Measurements from ENCODE around the gene PLP2. TPM values are rescaled to one million over a fixed set of nuclear protein-coding genes. Genes with fewer than 3 reads are reported as not detected.

The PLP2 gene
- total and polyA plus RNA-seq, 2 of the 13 experiments (the other 11 are each of a cell fraction or from before 2014, with no cell fraction given), result 0.40 to 3.6 TPM

GRCh38 chrX:49199906-49200771, 28.4 kb downstream of the PLP2 start, which contains the start of gene SYP (continued):
- TF ChIP-seq IRF9 (CRISPR knock-in tag; IDR thresholded peaks at IDR 0.05; ENCODE audit: borderline replicate concordance), result peak; percentile 53; the same call in 1 of the 2 replicates
- TF ChIP-seq ZBTB26 (CRISPR knock-in tag; IDR thresholded peaks at IDR 0.05; ENCODE audit: borderline replicate concordance), result peak; percentile 80; the same call in 1 of the 2 replicates
- TF ChIP-seq KLF16 (CRISPR knock-in tag; IDR thresholded peaks at IDR 0.05), result peak in 1 of 2 experiments; percentile 93; a peak in 2 of 4 replicates
- 0 out of 2 replicates have a peak, but pooled peaks have one; percentile 29 for TF ChIP-seq SP140L (CRISPR knock-in tag; IDR thresholded peaks at IDR 0.05; ENCODE audit: borderline replicate concordance)
- TF ChIP-seq IKZF1 (IDR thresholded peaks at IDR 0.05), result no peak
- TF ChIP-seq TMF1 (CRISPR knock-in tag; IDR thresholded peaks at IDR 0.05; ENCODE audit: low read depth), result peak; percentile 93
- TF ChIP-seq PATZ1 (CRISPR knock-in tag; IDR thresholded peaks at IDR 0.05), result peak; percentile 63
- TF ChIP-seq PCBP1 (IDR thresholded peaks at IDR 0.05; ENCODE audit: borderline replicate concordance, low read depth, low read length), result no peak
- TF ChIP-seq ATF7 (IDR thresholded peaks at IDR 0.05), result no peak
- TF ChIP-seq ATF7 (CRISPR knock-in tag; IDR thresholded peaks at IDR 0.05), result 0 out of 2 replicates have a peak, but pooled peaks have one; percentile 39
- 0 out of 2 replicates have a peak, but pooled peaks have one; percentile 24 for TF ChIP-seq DRAP1 (CRISPR knock-in tag; IDR thresholded peaks at IDR 0.05)
- TF ChIP-seq HOXA9 (CRISPR knock-in tag; IDR thresholded peaks at IDR 0.05; ENCODE audit: borderline replicate concordance), result peak; percentile 63; the same call in 1 of the 2 replicates
- TF ChIP-seq RXRA (CRISPR knock-in tag; IDR thresholded peaks at IDR 0.05), result peak; percentile 37; the same call in 1 of the 2 replicates
- peak; percentile 82 for TF ChIP-seq POLR2AphosphoS5 (IDR thresholded peaks at IDR 0.05; ENCODE audit: low read depth, low read length)
- TF ChIP-seq FOSL2 (CRISPR knock-in tag; IDR thresholded peaks at IDR 0.05), result peak; percentile 64
- TF ChIP-seq CENPT (CRISPR knock-in tag; IDR thresholded peaks at IDR 0.05; ENCODE audit: low read depth), result peak; percentile 78
- TF ChIP-seq PRMT3 (CRISPR knock-in tag; IDR thresholded peaks at IDR 0.05; ENCODE audit: borderline replicate concordance, low read depth), result peak; percentile 84; the same call in 1 of the 2 replicates
- TF ChIP-seq KLF11 (CRISPR knock-in tag; IDR thresholded peaks at IDR 0.05), result peak; percentile 70; the same call in 1 of the 2 replicates
- TF ChIP-seq KDM4B (CRISPR knock-in tag; IDR thresholded peaks at IDR 0.05), result peak; percentile 54; the same call in 1 of the 2 replicates
- peak; percentile 93 for TF ChIP-seq SAP130 (CRISPR knock-in tag; IDR thresholded peaks at IDR 0.05; ENCODE audit: low read depth)
- TF ChIP-seq ZNF776 (CRISPR knock-in tag; IDR thresholded peaks at IDR 0.05), result peak; percentile 79; the same call in 1 of the 2 replicates
- peak; percentile 87 for TF ChIP-seq ATF7-NPFF (CRISPR knock-in tag; IDR thresholded peaks at IDR 0.05; ENCODE audit: low read depth)
- TF ChIP-seq ZNF343 (CRISPR knock-in tag; IDR thresholded peaks at IDR 0.05), result 0 out of 2 replicates have a peak, but pooled peaks have one; percentile 75
- TF ChIP-seq TFDP1 (CRISPR knock-in tag; IDR thresholded peaks at IDR 0.05; ENCODE audit: borderline replicate concordance), result peak; percentile 82; the same call in 1 of the 2 replicates
